Stimulated activated CD8-positive, alpha-beta memory T cell treated with anti-CD3 and anti-CD28 coated beads, Interleukin-7, amount 100 ng/mL, for 4 hours (primary cell): ENCODE results near the gene CCDC142.

Source experiments
- DNase-seq, 2 donors: peaks; one replicate each; pipeline ENCODE4 v3.0.0-alpha.2; 2020; ENCODE audit warnings: low read depth in 2 of 2

Gene CCDC142

GRCh38 chr2:74514368-74515270 is 31.8 kb upstream of the CCDC142 start, which contains the start of gene TLX2:
TLX2 (plus strand) TSS chr2:74514450; CDS start chr2:74514807, 357 bp downstream.
- no peak for DNase-seq

DNA sequence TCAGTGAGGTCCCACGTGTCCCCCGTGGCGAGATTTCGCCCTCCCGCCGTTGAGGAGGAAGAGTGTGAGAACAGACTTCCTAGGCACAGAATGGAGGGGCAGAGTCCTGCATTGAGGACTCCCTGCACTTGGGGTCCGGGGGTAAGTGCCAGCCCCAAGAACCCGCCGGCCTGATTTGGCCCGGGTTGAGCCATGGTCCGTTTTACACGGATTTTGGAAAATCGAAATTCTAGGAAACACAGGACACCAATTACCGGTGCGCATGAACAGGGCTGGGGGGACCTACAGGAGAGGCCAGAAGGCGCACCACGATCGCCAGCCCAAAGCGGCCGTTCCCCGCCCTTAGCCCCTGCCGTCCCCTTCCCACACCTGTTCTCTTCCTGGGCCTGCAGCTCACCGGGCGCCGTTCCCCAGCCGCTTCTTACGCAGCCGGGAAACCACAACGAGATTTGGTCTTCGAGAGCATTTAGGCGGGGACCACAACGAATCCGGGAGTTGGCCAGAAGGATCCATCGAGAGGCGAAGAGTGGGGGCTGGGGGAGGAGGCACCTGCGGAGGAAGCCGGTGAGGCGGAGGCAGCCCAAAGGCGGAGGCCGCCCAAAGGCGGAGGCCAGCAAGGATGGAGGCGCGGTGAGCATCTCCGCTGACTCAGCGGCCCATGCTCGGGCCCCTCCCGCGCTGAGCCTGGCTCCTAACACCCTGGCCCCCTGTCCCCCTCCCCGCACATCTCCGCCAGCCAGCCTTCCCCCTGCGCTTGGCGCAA is 31.0 kb upstream of the CCDC142 start:
- DNase-seq: no peak

GRCh38 chr2:74512744-74513604 is 30.2 kb upstream of the CCDC142 start:
- no peak for DNase-seq

DNA sequence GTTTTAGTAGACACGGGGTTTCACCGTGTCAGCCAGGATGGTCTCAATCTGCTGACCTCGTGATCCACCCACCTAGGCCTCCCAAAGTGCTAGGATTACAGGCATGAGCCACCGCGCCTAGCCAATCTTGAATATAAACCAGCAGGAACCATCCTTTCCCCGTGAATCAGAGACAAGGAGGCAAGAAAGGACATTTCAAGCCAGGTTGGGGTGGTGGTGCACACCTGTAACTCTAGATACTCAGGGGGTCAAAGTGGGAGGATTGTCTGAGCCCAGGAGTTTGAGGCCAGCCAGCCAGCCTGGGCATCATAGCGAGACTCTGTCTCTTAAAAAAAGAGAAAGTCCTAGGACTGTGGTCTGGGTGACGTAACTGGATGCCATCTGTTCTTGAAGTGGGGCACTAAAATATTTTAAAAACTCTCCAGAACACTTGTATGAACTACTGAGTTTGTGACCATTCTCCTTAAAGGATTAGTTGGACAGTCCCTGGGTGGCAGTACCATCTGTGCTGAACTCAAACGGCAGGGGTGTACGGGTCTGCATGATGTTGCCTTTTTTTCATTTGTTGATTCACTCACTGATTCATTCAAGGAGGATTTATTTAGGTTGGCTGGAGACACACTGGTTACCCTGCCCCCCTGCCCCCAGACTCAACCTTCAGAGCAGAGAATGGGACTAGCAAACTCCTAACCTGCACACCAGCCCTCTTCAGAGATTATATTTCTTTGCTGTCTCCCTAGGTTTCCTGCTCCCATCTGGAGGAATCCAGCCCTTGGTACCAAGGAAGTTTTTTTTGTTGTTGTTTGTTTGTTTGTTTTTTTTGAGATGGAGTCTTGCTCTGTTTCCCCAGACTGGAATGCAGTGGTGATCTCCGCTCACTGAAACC is 28.5 kb upstream of the CCDC142 start:
- no peak for DNase-seq

DNA sequence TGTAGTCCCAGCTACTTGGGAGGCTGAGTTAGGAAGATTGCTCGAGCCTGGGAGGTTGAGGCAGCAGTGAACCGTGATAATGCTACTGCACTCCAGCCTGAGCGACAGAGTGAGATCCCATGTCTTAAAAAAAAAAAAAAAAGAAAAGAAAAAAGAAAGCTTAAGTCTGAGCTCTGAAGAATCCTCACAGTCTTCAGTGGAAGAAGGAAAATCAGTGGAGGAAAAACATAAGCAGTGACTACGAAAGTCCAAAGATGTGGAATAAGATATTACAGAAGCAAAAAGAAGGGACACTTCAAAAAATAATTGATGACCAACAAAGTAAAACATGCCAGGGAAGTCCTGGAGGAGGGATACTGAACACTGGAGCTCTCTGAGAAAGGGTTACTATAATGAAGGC is 27.5 kb upstream of the CCDC142 start:
- no peak for DNase-seq

DNA sequence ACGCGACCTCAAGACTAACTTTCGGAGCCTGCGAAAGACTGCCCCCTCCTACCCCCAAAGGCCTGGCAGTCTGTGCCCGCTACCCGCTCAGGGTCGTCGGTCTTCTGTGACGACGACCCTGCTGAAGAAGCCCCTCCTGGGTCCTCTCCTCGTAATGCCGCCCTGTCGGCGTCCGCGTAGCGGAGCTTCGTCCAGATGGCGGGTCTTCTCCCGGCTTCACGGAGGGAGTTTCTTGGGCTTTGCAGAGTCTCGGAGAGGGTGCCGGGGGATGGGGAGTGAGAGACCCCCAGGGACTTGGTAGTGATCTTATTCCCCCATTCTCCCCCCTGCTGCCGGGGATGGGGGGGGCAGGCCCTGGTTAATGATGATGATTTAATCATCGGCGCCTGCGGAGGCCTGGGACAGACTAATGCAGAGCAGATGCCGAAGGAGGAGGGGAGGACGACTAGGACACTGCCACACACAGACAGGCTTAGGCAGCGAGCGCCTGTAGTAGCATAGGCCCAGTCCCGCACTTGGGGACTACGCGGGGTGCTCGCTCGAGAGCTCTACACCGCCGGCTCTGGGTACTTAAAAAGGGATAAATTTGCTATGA is 25.2 kb upstream of the CCDC142 start:
- DNase-seq: no peak

DNA sequence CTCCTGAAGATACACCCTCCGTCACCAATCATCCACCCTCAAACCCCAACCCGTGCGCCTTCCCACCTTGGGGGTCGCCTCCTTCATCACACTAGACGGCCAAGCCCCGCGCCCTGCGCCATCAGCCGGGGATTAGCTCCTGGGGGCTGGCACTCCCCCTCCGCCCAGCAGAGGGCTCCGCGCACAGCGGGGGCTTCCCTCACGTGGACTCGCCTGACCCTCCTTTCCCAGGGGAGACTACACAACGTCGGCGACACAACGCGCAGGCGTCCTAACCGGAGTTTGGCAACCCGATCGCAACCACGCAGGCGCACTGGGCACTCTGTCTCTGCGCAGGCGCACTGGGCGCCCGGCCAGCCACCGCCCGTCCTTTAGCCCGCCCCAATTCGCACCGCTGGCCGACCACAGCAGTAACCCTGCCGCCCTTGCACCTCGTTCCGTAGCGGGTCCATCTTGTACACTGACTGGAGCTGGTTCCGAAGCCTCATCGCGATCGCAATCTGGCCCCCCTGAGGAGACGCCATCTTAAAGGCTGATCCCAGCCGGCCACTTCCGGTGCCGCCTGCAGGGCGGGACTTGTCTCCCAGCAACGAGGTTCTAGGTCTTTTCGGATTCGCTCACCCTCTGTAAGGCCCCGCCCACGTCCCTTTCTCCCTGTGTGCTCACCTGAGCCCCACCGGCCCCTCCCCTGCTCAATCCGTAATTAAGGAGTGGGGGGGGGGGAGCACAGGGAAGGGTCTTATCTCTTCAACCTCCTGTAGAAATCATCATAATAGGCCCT is 24.5 kb upstream of the CCDC142 start, which contains the start of gene PCGF1:
TSS of gene PCGF1 (minus strand) at position 551 of the 781 bp plus-strand sequence. CDS start at position 524, 27 bp downstream.
- peak; percentile 98 for DNase-seq

DNA sequence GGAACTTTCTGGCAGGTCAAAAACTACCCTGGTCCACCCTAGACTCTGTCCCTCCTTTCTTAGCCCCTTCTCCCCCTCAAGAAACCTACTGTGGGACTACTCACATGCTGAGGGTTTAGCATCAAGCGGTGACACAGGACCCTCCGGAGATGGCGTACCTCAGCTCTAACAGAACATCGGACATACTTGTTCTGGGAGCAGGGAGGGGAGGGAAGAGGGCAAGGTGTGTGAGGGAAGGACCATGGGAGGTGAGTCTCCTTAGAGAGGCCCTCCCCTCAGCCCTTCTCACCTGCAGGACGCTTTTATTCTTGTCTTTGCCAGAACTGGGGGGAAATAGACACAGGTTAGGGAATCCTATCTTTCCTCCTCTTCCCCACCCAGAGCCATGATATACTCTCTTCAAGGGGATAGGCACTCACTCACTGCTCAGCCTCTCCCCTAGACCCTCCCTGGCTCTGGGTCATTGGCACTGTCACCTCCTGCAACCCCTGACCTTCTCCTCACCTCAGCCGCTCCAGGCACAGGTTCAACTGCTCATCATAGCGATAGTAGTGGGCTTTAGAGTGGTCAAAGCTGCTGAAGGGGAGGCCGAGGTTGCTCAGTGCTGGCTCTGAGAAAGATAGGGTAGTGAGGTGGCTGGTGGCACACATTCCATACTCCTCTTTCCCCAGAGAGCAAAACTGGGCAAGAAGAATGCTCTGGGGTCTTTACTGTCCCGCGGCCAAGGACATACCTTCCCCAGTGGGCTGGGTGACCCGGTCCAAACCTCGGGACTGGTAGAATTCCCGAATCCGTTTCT is 22.8 kb upstream of the CCDC142 start:
- no peak for DNase-seq

GRCh38 chr2:74504591-74504990 is 21.8 kb upstream of the CCDC142 start:
- no peak for DNase-seq

DNA sequence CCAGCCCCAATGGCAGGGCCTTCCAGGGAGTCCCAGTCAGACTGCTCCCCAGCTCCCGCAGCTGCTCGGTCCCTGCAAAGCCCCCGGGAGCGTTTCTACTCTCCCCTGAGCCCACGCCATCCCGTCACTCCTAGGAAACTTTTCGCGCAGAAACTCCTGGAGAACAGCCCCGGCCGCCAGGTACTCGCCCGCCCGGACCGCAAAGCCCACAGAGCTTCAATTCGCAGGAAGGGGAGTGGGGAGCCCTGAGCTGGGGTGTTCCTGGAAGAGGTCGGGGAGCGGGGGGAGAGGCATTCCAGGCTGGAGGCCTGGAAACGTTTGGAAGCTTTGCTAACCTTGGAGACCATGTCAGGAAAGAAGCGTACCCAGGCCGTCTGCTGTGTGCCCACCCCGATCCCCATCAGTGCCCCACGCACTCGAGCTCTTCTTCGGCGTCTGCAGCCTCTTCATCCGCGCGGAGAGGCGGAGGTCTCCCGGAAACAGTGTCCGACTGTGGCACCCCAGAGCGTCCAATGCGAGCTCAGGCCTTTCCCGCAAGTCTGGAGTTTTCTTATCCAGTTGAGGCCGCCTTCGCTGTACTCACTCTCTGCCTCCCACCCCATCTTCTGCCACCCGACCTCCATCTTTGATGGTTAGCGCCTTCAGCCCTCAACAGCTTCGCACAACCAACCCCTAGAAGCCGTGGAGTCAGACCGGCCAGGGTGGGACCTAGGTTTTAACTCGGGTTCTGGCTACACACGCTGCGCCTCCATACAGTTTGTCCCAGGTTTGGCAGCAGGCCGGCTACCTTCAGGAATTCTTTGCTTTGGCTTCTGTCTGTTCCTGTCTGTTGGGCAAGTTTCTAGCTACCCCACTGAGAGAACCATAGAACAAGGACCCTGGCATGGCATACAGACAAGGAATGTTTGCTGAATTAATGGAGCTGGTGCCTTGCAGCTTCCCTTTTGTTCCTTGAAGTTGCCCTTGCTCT is 21.0 kb upstream of the CCDC142 start:
- no peak for DNase-seq

GRCh38 chr2:74502720-74503505 is 20.1 kb upstream of the CCDC142 start:
- DNase-seq: peak in 1 of 2 donors; percentile 46

DNA sequence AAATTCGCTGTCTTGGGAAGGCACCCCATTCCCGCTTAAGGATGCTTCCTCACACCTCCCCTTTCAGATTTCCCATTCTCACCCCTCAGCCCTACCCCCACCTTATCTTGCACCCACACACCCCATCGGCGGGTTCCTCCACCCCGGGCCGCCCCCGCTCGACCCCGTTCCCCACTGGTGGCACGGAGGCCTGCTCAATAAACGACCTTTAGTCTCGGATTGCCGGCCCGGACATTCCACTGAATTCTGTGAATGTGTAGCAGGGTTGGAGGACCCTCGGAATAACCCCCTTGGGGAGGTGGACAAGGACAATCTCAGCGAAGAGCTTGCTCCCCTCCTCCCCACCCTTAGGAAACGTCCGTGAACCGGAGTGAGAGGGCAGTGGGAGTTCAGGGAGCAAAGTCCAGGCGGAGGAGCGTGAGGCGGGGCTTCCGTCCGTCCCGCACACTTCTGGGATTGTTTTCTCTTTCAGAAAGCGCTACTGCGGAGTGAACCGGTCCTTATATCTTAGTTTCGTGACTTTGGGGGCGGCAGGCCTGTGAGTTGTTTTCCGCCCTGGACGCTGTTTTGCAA is 19.4 kb upstream of the CCDC142 start:
- DNase-seq: no peak

GRCh38 chr2:74501335-74502071 is 18.7 kb upstream of the CCDC142 start:
- no peak for DNase-seq

GRCh38 chr2:74500578-74500946 is 17.8 kb upstream of the CCDC142 start:
- no peak for DNase-seq

- no peak for DNase-seq
Observed at GRCh38 chr2:74499940-74500577, 17.3 kb upstream of the CCDC142 start.
